HG03432 (cell line): ENCODE measurements around the gene IGF2R.
"Not testable (repeated sequence)": the region's sequence is repeated elsewhere in the genome, so short reads cannot be mapped to it uniquely, and the experiment has no call there.

Experiments
- ATAC-seq: cut with Tn5 transposase; IDR thresholded peaks from one replicate; pipeline ENCODE4 v1.9.1; 2021; ENCODE audit warnings: mild to moderate bottlenecking, moderate library complexity; ENCODE audit not compliant: unreplicated experiment

IGF2R gene

DNA sequence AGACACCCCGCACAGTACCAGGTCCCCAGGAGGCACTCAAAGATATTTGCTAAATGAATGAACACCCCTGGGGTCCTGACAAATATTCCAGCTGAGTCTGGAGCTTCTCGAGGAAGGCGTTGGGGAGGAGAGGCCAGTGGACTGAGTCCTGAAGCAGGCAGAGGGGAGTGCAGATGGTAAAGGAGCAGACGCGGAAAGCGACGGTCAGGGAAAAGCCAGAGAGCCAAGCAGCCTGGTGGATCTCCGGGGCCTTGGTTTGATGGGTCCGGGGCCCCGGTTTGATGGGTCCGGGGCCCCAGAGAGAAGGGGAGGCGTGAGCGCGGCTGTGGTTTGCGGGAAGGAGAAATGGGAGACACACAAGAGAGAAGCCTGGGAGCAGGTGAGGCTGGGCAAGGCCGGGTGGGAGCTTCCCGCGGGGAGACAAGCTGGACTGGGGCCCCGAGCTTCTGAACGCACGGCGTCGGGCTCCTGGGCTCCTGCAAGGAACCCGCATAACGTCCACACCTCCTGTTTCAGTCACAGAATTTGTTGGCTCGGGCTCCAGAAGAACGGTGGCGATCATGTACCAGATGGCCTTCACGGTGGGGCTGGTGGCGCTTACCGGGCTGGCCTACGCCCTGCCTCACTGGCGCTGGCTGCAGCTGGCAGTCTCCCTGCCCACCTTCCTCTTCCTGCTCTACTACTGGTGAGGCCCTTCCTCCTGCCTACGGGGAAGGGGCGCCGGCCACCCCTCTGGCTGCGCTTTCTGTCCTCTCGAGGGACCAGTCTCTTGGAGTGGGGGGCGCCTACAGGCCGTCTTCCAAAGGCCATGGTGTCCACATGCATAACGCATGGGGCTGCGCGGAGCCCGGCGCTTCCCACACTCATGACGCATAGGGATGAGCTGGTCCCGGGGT is 164.8 kb downstream of the IGF2R start:
- no peak for ATAC-seq

DNA sequence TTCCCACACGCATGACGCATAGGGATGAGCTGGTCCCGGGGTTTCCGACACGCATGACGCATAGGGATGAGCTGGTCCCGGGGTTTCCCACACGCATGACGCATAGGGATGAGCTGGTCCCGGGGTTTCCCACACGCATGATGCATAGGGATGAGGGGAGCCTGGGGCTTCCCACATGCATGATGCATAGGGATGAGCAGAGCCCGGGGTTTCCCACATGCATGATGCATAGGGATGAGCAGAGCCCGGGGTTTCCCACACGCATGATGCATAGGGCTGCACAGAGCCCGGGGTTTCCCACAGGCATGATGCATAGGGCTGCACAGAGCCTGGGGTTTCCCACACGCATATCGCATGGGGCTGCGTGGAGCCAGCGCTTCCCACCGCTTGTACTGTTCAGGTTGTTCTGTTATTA is 165.5 kb downstream of the IGF2R start:
- not testable (repeated sequence) for ATAC-seq

DNA sequence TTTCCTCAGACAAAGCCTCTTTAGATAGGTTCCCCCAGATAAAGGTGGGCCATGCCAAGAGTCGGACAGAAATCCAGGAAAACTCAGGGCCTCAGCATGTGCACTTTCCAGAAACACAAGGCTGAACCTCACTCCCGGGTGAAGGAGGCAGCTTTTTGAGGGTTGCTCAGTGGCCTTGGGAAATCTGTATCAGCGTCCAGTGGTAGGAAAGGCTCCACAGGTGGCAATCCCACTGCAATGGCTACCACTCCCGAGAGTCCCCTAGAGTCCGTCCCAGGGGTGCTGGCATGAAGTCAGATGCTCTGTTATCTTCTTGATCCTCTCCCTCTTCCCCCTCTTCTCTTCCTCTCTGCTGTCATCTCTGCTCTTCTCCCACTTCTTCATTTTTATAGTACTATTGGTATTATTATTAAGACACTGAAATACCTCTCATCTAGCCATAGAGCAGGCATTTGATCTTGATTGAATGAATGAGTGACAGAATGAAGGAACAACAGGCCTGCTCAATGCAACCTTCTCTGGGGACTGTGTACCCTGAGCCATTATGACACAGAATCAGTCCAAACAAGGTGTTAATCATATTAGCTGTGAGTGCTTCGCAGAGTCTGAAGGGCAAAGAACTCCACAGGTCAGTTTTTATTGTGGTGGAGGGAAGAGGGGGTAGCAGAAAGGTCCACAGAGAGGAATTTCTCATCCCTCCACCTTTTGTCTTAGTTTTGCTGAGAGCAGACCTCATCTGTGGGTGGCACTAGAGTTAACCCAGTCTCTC is 166.1 kb downstream of the IGF2R start:
- no peak for ATAC-seq

DNA sequence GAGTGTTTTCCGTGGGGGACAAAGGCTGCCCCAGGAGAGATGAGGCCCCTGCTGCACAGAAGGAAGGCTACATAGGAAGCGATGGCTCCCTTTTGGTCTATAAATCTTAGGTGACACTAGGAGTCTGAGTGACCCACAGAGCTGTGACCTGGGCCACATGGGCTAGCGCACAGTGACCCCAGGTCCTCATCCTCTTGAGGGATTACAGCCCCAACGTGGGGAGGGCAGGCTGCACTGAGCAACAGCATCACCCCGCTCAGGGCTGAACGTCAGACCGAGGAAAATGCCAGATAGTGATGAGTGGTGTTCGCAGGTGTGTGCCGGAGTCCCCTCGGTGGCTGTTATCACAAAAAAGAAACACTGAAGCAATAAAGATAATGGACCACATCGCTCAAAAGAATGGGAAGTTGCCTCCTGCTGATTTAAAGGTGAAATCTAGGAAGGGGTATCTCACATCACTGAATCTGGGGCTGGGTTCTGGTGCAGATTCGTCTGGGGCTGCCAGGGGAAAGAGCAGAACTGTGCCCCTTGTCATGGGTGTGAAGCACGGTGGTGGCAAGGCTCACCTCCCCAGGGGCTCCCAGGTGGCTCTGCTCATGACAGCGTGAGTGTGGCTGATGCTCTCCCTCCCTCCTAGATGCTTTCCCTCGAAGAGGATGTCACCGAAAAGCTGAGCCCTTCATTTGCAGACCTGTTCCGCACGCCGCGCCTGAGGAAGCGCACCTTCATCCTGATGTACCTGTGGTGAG is 167.2 kb downstream of the IGF2R start:
- no peak for ATAC-seq

DNA sequence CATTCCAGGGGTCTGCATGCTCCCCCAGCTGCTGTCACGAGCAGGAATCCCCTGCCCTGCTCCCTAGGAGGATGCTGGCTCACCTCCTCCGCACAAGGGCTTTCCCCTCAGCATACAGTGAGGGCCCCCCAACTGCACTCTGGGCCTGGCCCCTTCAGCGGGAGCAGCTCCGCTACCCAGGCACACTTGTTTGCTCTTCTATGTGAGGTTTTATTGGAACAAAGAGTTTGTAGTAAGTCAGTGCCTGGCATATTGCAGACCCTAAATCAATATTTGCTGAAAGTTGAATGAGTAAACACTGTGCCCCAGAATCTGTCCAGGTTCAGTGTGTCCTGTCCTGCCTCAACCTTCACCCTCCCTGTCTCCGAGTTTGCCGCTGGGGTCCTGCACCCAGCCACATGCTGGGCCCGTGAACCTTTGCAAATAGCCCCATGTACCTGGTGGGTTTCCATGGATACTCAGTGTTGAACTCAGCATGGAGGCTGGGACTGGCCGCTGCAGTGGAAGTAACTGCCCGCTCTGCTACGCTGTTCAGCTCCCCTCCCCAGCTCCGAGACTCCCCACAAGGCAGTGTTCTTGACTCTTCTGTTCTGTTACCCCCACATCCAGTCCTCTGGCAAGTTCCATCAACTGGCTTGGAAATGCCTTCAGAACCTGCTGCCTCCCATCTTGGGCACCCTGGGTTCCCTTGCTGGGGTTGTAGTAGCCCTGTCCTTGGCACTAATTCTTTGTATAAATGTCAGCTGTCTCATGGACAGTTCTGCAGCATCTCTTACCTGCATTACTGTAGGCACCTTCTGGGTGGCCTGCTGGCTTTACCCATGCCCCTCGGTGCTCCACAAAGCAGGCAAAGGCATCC is 168.5 kb downstream of the IGF2R start:
- ATAC-seq: no peak

DNA sequence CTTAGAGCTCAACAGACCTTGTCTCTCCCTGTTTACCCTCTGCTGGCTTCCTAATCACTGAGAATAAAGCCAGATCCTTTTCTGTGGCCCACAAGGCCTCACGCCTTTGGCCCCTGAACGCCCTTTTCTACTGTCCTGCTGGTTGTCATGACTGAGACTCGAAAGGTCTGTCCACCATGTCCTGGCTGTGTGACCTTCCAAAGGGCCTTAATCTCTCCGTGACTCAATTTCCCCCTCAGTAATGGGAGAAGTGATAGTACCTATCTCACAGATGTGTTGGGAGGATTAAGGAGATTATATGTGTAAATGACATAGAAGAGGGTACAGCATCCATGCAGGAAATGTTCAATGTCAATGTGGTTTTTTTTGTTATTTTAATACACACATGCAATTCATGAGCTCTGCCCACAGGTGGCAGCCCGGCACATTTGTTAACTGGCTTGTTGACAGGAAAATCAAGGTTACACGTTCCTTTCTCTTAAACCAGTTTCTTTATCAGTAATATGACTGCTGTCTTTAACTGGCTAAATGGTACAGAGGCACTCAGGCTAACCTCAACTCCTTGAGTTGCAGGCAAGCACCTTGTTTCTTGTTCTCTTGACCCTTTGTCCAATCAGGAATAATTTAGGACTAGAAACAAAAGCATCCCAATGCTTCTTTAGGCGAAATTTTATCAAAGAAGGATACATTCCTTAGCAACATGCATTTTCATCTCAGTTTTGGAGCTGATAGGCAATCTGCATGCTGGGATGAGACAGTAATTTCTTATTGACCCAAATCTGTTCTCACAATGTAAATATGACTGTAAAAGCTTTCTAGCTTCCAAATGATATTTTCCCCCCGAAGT is 169.3 kb downstream of the IGF2R start:
- ATAC-seq: peak; percentile 77

- ATAC-seq: no peak
Observed at GRCh38 chr6:160138839-160139419, 170.0 kb downstream of the IGF2R start.

- ATAC-seq: no peak
Observed at GRCh38 chr6:160139420-160139851, 170.6 kb downstream of the IGF2R start.

DNA sequence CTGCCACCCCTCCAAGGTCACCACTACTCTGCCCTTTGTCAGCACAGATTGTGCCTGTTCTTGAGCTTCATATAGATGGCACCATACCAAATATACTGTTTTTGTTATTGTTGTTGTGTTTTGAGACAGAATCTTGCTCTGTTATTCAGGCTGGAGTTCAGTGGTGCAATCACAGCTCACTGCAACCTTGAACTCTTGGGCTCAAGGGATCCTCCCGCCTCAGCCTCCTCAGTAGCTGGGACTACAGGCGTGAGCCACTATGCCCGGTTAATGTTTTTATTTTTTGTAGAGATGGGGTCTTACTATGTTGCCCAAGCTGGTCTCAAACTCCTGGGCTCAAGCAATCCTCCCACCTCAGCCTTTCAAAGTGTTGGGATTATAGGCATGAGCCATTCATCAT is 171.6 kb downstream of the IGF2R start:
- not testable (repeated sequence) for ATAC-seq

DNA sequence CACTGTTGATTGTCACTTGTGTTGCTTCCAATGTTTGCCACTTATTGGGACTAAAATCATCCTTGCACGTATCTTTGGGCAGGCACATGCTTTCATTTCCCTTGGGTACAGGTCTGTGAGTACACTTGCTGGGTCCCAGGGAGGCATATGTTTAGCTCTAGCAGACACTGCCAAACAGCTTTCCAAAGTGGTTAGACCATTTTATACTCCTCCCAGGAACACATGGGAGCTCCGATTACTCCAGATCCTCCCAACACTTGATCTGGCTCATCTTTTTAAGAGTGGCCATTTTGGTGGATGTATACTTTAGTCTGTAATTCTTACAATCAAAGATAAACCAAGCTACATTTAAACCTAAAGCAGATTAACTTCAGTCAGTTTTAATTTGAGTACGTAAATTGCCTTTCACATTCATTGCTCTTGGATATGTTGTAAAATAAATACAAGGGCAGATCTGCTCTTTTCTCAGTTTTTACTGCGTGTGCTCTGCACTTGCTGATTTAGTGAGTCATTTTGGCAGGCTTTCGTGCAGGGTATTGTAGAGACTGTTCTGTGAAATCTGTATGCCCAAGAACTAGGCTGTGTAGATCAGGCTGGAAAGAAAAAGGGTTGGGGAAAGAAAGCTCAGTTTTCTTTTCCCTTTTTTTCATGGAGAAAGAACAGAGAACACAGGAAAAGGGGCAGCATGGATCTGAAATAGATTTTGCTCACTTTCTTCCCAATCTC is 172.3 kb downstream of the IGF2R start:
- ATAC-seq: no peak

- ATAC-seq: no peak
Observed at GRCh38 chr6:160142115-160142715, 173.3 kb downstream of the IGF2R start.

- ATAC-seq: no peak
Observed at GRCh38 chr6:160146454-160147145, 177.7 kb downstream of the IGF2R start.

DNA sequence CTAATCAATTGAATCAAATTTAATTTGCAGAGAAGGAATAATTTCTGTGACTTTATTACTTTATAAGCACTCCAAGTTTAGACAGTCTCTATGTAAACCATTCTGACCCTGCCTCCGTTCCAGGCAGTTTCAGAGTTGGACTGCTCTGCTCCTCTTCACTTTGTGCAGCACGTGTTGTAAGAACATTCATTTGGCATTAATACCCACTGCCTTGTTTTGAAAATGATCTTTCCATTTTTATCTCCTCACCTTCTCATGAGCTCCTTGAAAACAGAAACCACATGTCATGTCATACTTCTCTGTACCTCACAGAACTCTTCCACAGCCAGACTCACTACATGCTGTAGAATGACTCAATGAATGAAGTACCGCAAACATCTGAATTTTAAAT is 178.3 kb downstream of the IGF2R start:
- no peak for ATAC-seq

DNA sequence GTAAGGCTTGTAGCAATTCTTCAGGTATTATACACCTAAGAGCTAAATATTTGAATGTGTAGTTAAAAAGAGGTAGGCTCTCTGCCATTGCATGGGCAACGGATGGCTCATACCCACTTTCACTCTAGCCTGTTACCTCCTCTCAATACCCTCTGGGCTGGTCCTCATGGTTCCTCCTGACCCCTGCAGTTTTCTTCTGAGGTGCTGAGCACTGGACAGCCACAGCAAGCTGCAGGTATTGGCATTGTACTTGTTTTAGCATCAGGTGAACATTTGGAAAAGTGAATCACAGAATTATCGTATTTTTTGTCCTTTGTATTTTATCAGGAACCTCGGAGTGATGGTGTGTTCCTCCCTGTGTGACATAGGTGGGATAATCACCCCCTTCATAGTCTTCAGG is 185.6 kb downstream of the IGF2R start:
- no peak for ATAC-seq

DNA sequence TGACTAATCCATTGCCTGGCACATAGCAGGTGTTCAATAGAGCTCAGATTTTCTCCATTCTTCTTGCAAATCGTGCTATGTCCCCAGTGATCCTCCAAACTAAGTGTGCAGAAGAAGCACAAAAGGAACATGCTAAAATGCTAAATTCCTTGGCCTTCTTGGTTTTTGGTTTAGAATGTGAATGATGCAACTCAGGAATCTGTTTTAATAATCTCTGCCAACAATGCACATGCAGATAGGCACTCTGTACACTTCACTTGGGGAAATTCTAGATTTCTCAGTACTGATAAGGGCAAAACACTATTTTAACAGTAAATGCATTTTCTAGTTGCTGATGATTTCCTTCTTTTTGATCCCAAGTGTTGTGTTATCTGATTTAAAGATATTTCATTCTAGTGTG is 188.0 kb downstream of the IGF2R start:
- no peak for ATAC-seq

- ATAC-seq: no peak
Observed at GRCh38 chr6:160160450-160160849, 191.6 kb downstream of the IGF2R start.
